ENCODE measurements around the gene C2orf72. TPM values are rescaled to one million over a fixed set of nuclear protein-coding genes. Genes with fewer than 3 reads are reported as not detected.

Gene C2orf72
- polyA plus RNA-seq, 3 donors = not detected

- Histone ChIP-seq H3K27ac (ENCODE audit: low read depth in 1 of 2, low read length in 2 of 2) (no peak overlapping the region), H3K79me2 (ENCODE audit: insufficient read depth, low read length) (no peaks in the 10 kb centered on the region), H3K9me3 (replicated peaks in 1 of 2; ENCODE audit: control insufficient read depth in 1 of 2, insufficient read depth in 1 of 2, low read length in 2 of 2) (no peaks in the 10 kb centered on the region), H3K4me1 (ENCODE audit: control insufficient read depth in 1 of 2, insufficient read depth in 2 of 2, low read length in 2 of 2) (no peaks in the 10 kb centered on the region), H3K9ac (ENCODE audit: insufficient read depth, low read length, poor library complexity, severe bottlenecking) (no peak overlapping the region), H2AFZ (ENCODE audit: insufficient read depth, low read depth, low read length, poor library complexity, severe bottlenecking) (no peak overlapping the region), H4K20me1 (ENCODE audit: insufficient read depth, low read length) (no peaks in the 10 kb centered on the region), H3K27me3 (ENCODE audit: control insufficient read depth in 2 of 2, insufficient read depth in 2 of 2, low read length in 2 of 2) (peaks cover 6 to 10% of the 10 kb centered on the region in 2 donors), H3K36me3 (replicated peaks in 1 of 2; ENCODE audit: control insufficient read depth in 1 of 2, insufficient read depth in 2 of 2, low read length in 2 of 2) (no peaks in the 10 kb centered on the region), H3K4me2 (replicated peaks; ENCODE audit: extremely low read depth, low read length, poor library complexity, severe bottlenecking) (no peak overlapping the region), H3K4me3 (replicated peaks in 1 of 3; ENCODE audit: low read depth in 2 of 3, low read length in 3 of 3) (no peak overlapping the region)
- Mint-ChIP-seq H3K9me3 (peaks cover 0 to 5% (median 0%) of the 10 kb centered on the region in 7 donors), H3K4me1 (no peaks in the 10 kb centered on the region), H3K27ac (no peak overlapping the region), H3K27me3 (ENCODE audit: low read depth in 3 of 3) (peaks cover 11 to 30% (median 21%) of the 10 kb centered on the region in 3 donors), H3K4me3 (no peak overlapping the region), H3K36me3 (no peaks in the 10 kb centered on the region)
- WGBS (ENCODE audit: insufficient coverage) = 92% methylated on average over 3 of the region's 3 CpGs
- DNase-seq = no peak
- intact Hi-C loops (cut with micrococcal nuclease) = no loop called here
- TF ChIP-seq CTCF (IDR thresholded peaks at IDR 0.05) = no peak
Measured at GRCh38 chr2:231030725-231031124, 6.6 kb upstream of the C2orf72 start.

- H3K4me3 ChIP-seq (replicated peaks in 1 of 3; ENCODE audit: low read depth in 2 of 3, low read length in 3 of 3) = no peak overlapping the region
- no peaks in the 10 kb centered on the region for H3K79me2 ChIP-seq (ENCODE audit: insufficient read depth, low read length)
- no peaks in the 10 kb centered on the region for H3K4me1 ChIP-seq (ENCODE audit: control insufficient read depth in 1 of 2, insufficient read depth in 2 of 2, low read length in 2 of 2)
- H3K27me3 ChIP-seq (ENCODE audit: control insufficient read depth in 2 of 2, insufficient read depth in 2 of 2, low read length in 2 of 2) = peaks cover 17 to 24% of the 10 kb centered on the region in 2 donors
- intact Hi-C loops (cut with micrococcal nuclease) = no loop called here
- DNase-seq = no peak
- WGBS (ENCODE audit: insufficient coverage) = 92% methylated on average over 2 of the region's 5 CpGs
- no peak for TF ChIP-seq CTCF (IDR thresholded peaks at IDR 0.05)
- Mint-ChIP-seq H3K27me3 (ENCODE audit: low read depth in 3 of 3) (peaks cover 23 to 41% (median 32%) of the 10 kb centered on the region in 3 donors), H3K4me1 (peaks cover 2% of the 10 kb centered on the region), H3K27ac (no peak overlapping the region), H3K4me3 (no peak overlapping the region), H3K36me3 (no peaks in the 10 kb centered on the region), H3K9me3 (peaks cover 0 to 7% (median 2%) of the 10 kb centered on the region in 7 donors)
- no peaks in the 10 kb centered on the region for H3K36me3 ChIP-seq (replicated peaks in 1 of 2; ENCODE audit: control insufficient read depth in 1 of 2, insufficient read depth in 2 of 2, low read length in 2 of 2)
- no peak overlapping the region for H3K9ac ChIP-seq (ENCODE audit: insufficient read depth, low read length, poor library complexity, severe bottlenecking)
- peaks cover 0 to 8% of the 10 kb centered on the region in 2 donors for H3K9me3 ChIP-seq (replicated peaks in 1 of 2; ENCODE audit: control insufficient read depth in 1 of 2, insufficient read depth in 1 of 2, low read length in 2 of 2)
- H4K20me1 ChIP-seq (ENCODE audit: insufficient read depth, low read length) = no peaks in the 10 kb centered on the region
- H3K27ac ChIP-seq (ENCODE audit: low read depth in 1 of 2, low read length in 2 of 2) = no peak overlapping the region
- H3K4me2 ChIP-seq (replicated peaks; ENCODE audit: extremely low read depth, low read length, poor library complexity, severe bottlenecking) = no peak overlapping the region
- no peak overlapping the region for H2AFZ ChIP-seq (ENCODE audit: insufficient read depth, low read depth, low read length, poor library complexity, severe bottlenecking)
Measured at GRCh38 chr2:231032575-231033140, 4.7 kb upstream of the C2orf72 start.
